Right lobe of liver (tissue), 6 donors: ENCODE results near the gene ADGRV1. TPM values are rescaled to one million over a fixed set of nuclear protein-coding genes. Genes with fewer than 3 reads are reported as not detected.
A peak's percentile ranks its signal among the peaks of the same experiment; 100 is the strongest.

ENCODE experiments used
- ATAC-seq, 4 donors: fragments of 200-7000 bp; cut with Tn5 transposase; one replicate each; pipeline ENCODE4 v1.9.1; 2020; ENCODE audit warnings: mild to moderate bottlenecking in 4 of 4, moderate library complexity in 4 of 4
- DNase-seq, 3 donors: peaks; one replicate each; pipeline ENCODE4 v3.0.0-alpha.2; 2020
- H3K27ac ChIP-seq, 3 donors: fragments of 200-600 bp; one replicate each; pipeline ENCODE4 v1.8.0; 2022
- H3K27me3 ChIP-seq, 2 donors: fragments of 200-600 bp; one replicate each; pipeline ENCODE4 v1.8.0; 2022
- H3K36me3 ChIP-seq, 4 donors: fragments of 200-600 bp; sonication (generic) in 1 of 4; one replicate each; pipeline versions ENCODE4 v1.5.1 to v1.8.0; 2017 to 2022; ENCODE audit warnings: control low read depth in 1 of 4
- H3K4me1 ChIP-seq, 4 donors: fragments of 200-600 bp; sonication (generic) in 1 of 4; one replicate each; pipeline versions ENCODE4 v1.5.1 to v1.8.0; 2017 to 2022; ENCODE audit warnings: control low read depth in 1 of 4
- H3K4me3 ChIP-seq, 3 donors: fragments of 200-600 bp; one replicate each; pipeline ENCODE4 v1.8.0; 2022
- H3K9me3 ChIP-seq, 4 donors: fragments of 200-600 bp; sonication (generic) in 1 of 4; one replicate each; pipeline versions ENCODE4 v1.5.1 to v1.8.0; 2017 to 2022; ENCODE audit warnings: control low read depth in 1 of 4
- CTCF ChIP-seq, 4 donors: fragments of 200-600 bp in 3 of 4; fragments of 450-650 bp in 1 of 4; IDR thresholded peaks; one replicate each; pipeline versions ENCODE4 v1.5.1 to v1.8.0; 2016 to 2022; ENCODE audit warnings: antibody characterized with exemption in 4 of 4, mild to moderate bottlenecking in 2 of 4
- POLR2A ChIP-seq: fragments of 450-650 bp; IDR thresholded peaks from one replicate; pipeline ENCODE4 v1.6.1; 2017; ENCODE audit warnings: antibody characterized with exemption, mild to moderate bottlenecking
- WGBS: methylation state at CpG from one replicate; pipeline ENCODE4 v1.1.6; 2018; ENCODE audit warnings: low coverage, low lambda C conversion rate; ENCODE audit not compliant: insufficient coverage; ENCODE audit errors: missing lambda C conversion rate; 5-methylcytosine and 5-hydroxymethylcytosine counted together
- intact Hi-C, 2 donors: fragments of 100-400 bp; cut with DNase I; formaldehyde crosslinking; loops; one replicate each; pipeline versions ENCODE4 v1.11.2 to v1.14.1; 2022
- total RNA-seq, 6 experiments: library from RNA; depleted of rRNA in 2 of 6; stranded (reverse); fragments of >200 nt in 2 of 6; fragmentation: NEBNext Ultra II Directional in 3 of 6; extraction: Animal tissue kit (Norgen Biotek cat#: 25700) in 3 of 6; gene quantifications; one replicate each; pipeline versions ENCODE4 v1.1.0 to v1.2.4, GENCODE V29; 2016 to 2023
- donor health status: DM: no; HTN: yes; CAD: no.
- donor health status: DM: no; HTN: no; CAD: no.
- donor health status: DM: no; HTN: no; CAD: no.
- donor health status: DM: no; HTN: yes; CAD: no.
- donor health status: DM: no; HTN: yes; CAD: no.

Gene ADGRV1
- total RNA-seq, 6 experiments from 2014 or later = 4.5 to 15.9 (median 7.4) TPM

GRCh38 chr5:90519081-90519480 lies 39.5 kb upstream of the ADGRV1 start:
- H3K4me1 ChIP-seq = no peaks in the 10 kb centered on the region
- intact Hi-C loops = no loop called here
- 90% methylated on average over 7 of the region's 7 CpGs for WGBS
- H3K9me3 ChIP-seq = no peaks in the 10 kb centered on the region
- peaks cover 0 to 56% (median 10%) of the 10 kb centered on the region in 4 donors for H3K36me3 ChIP-seq
- no peak overlapping the region for H3K27ac ChIP-seq
- ATAC-seq (no peak), DNase-seq (no peak)
- H3K4me3 ChIP-seq = no peak overlapping the region
- TF ChIP-seq CTCF (IDR thresholded peaks at IDR 0.05) (no peak), POLR2A (no peak)
- no peaks in the 10 kb centered on the region for H3K27me3 ChIP-seq

GRCh38 chr5:90528601-90529193 lies 29.9 kb upstream of the ADGRV1 start:
- Histone ChIP-seq H3K4me1 (peaks cover 0 to 28% (median 5%) of the 10 kb centered on the region in 4 donors), H3K4me3 (peak overlapping the region; percentile 83 to 86 (median 85)), H3K36me3 (peaks cover 0 to 16% (median 0%) of the 10 kb centered on the region in 4 donors), H3K27me3 (no peaks in the 10 kb centered on the region), H3K9me3 (no peaks in the 10 kb centered on the region), H3K27ac (peak overlapping the region; percentile 93 to 96 (median 95))
- TF ChIP-seq POLR2A (no peak), CTCF (IDR thresholded peaks at IDR 0.05) (no peak)
- intact Hi-C loops = no loop called here
- under 1% methylated on average over 18 of the region's 18 CpGs for WGBS
- DNase-seq = no peak
- peak in 1 of 4 donors; percentile 1 for ATAC-seq

- WGBS = 0% methylated on average over 4 of the region's 64 CpGs
- H3K4me1 ChIP-seq = peaks cover 0 to 28% (median 5%) of the 10 kb centered on the region in 4 donors
- peak; percentile 97 to 99 (median 98) for ATAC-seq
- H3K9me3 ChIP-seq = no peaks in the 10 kb centered on the region
- peaks cover 0 to 9% (median 0%) of the 10 kb centered on the region in 4 donors for H3K36me3 ChIP-seq
- TF ChIP-seq POLR2A = peak; percentile 91
- no peak for TF ChIP-seq CTCF (IDR thresholded peaks at IDR 0.05)
- intact Hi-C loops = no loop called here
- H3K4me3 ChIP-seq = peak within 1 kb of the TSS; percentile 83 to 86 (median 85)
- peak; percentile 99 for DNase-seq
- H3K27me3 ChIP-seq = no peaks in the 10 kb centered on the region
- peak within 1 kb of the TSS; percentile 93 to 96 (median 95) for H3K27ac ChIP-seq
Measured at GRCh38 chr5:90529194-90529938, 29.2 kb upstream of the ADGRV1 start, which contains the start of gene LYSMD3. LYSMD3 (minus strand) TSS chr5:90529584; CDS start chr5:90525289, 4,295 bp downstream.

- Histone ChIP-seq H3K27me3 (no peaks in the 10 kb centered on the region), H3K9me3 (no peaks in the 10 kb centered on the region), H3K27ac (peak overlapping the region; percentile 84 to 96 (median 91)), H3K36me3 (peaks cover 0 to 2% (median 0%) of the 10 kb centered on the region in 4 donors), H3K4me1 (peaks cover 0 to 28% (median 5%) of the 10 kb centered on the region in 4 donors), H3K4me3 (peak overlapping the region; percentile 83 to 86 (median 85))
- TF ChIP-seq POLR2A = no peak
- TF ChIP-seq CTCF (IDR thresholded peaks at IDR 0.05) = peak; percentile 69 to 79 (median 78)
- WGBS = 3% methylated on average over 12 of the region's 13 CpGs
- ATAC-seq = peak; percentile 72 to 79 (median 74)
- peak; percentile 53 to 76 (median 65) for DNase-seq
- intact Hi-C loops = no loop called here
Measured at GRCh38 chr5:90529939-90530677, 28.5 kb upstream of the ADGRV1 start.
